Tibial nerve (tissue), 3 donors: ENCODE data around the gene SLCO2A1.

Experiments
- POLR2A ChIP-seq, 2 donors: fragments of 450-650 bp; IDR thresholded peaks; one replicate each; pipeline ENCODE4 v1.6.1; 2017; ENCODE audit warnings: antibody characterized with exemption in 2 of 2, mild to moderate bottlenecking in 2 of 2, moderate library complexity in 2 of 2
- TF ChIP-seq, protein P1 (sequence below), 5 experiments: fragments of 200-600 bp in 3 of 5; fragments of 450-650 bp in 2 of 5; sonication (generic) in 3 of 5; IDR thresholded peaks; one replicate each; pipeline ENCODE4 v1.5.1; 2016 to 2019; ENCODE audit warnings: antibody characterized with exemption in 5 of 5, mild to moderate bottlenecking in 3 of 5, moderate library complexity in 2 of 5

DNA sequence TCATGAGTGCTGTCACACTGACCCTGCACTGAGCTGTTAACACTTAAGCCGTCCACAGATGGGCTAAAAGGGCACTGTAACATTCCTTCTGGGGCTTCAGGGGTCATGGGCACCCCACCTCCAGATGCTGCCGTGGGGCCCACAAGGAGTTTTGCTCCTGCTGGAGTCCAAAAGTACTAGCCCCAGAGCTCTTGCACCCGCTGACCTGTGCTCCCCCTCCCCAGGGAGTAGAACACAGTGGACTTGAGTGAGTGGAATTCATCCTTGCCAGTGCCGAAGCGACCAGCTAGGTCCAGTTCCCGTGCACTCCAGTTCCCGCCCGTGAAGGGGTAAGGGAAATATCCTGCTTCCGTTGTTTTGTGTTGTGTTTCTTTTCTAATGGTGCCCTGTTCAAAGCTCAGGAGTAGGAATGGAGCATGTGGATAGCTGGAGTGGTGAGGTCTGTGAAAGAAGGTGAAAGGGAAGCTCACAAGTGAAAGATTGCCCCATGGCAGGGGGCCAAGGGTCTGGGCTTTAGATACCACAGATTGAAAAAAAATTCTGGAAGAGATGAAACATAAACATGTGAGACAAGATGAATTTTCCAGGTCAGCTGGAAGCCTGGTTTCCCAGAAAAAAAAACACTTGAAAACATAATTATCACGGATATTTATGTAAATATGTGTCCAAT lies 36.6 kb downstream of the SLCO2A1 start:
- no peak for TF ChIP-seq POLR2A (IDR thresholded peaks at IDR 0.05)
- TF ChIP-seq, protein P1, sequence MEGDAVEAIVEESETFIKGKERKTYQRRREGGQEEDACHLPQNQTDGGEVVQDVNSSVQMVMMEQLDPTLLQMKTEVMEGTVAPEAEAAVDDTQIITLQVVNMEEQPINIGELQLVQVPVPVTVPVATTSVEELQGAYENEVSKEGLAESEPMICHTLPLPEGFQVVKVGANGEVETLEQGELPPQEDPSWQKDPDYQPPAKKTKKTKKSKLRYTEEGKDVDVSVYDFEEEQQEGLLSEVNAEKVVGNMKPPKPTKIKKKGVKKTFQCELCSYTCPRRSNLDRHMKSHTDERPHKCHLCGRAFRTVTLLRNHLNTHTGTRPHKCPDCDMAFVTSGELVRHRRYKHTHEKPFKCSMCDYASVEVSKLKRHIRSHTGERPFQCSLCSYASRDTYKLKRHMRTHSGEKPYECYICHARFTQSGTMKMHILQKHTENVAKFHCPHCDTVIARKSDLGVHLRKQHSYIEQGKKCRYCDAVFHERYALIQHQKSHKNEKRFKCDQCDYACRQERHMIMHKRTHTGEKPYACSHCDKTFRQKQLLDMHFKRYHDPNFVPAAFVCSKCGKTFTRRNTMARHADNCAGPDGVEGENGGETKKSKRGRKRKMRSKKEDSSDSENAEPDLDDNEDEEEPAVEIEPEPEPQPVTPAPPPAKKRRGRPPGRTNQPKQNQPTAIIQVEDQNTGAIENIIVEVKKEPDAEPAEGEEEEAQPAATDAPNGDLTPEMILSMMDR (IDR thresholded peaks at IDR 0.05), result no peak
